IMR-90 (cell line): Measurements from ENCODE around the gene ANK3. TPM values are rescaled to one million over a fixed set of nuclear protein-coding genes. Genes with fewer than 3 reads are reported as not detected.

ENCODE experiments used
- ATAC-seq: fragments of 200-7000 bp; cut with Tn5 transposase; 2 replicates; pipeline ENCODE4 v1.9.1; 2020; ENCODE audit warnings: low read depth, mild to moderate bottlenecking, moderate library complexity
- BruUV-seq: library from RNA; stranded (reverse); fragments of 400-500 nt; replicated peaks from 2 replicates; lab custom pipeline; 2021; lab: Mats Ljungman, UMichigan
- CTCF ChIA-PET: fragments of 300-600 bp; formaldehyde crosslinking; extraction: SDS; loops from one replicate; lab custom pipeline; 2021; ENCODE audit warnings: antibody characterized with exemption; lab: Yijun Ruan, JAX
- POLR2A ChIA-PET: fragments of 300-600 bp; sonication (Branson Sonifier 250); formaldehyde crosslinking; loops from one replicate; lab custom pipeline; 2022; ENCODE audit warnings: antibody characterized with exemption; ENCODE audit not compliant: unreplicated experiment; lab: Charles Lee
- DNase-seq: peaks from one replicate; pipeline ENCODE4 v3.0.0; 2013
- H2AFZ ChIP-seq: replicated peaks from 2 replicates; pipeline ENCODE3; 2013; ENCODE audit warnings: low read length, mild to moderate bottlenecking; ENCODE audit not compliant: poor library complexity
- H2AK5ac ChIP-seq: 2 replicates; pipeline ENCODE4 v1.6.1; 2013; ENCODE audit warnings: low read depth, low read length, inconsistent platforms
- H2AK9ac ChIP-seq: replicated peaks from 2 replicates; pipeline ENCODE3; 2013; ENCODE audit warnings: mild to moderate bottlenecking, low read depth, low read length, moderate library complexity; ENCODE audit not compliant: poor library complexity
- H2BK120ac ChIP-seq: 2 replicates; pipeline ENCODE4 v1.6.1; 2013; ENCODE audit warnings: low read depth, low read length, inconsistent platforms
- H2BK15ac ChIP-seq: 3 replicates; pipeline ENCODE4 v1.6.1; 2013; ENCODE audit warnings: low read depth, low read length, inconsistent platforms
- H2BK20ac ChIP-seq: 2 replicates; pipeline ENCODE4 v1.6.1; 2013; ENCODE audit warnings: low read depth, mild to moderate bottlenecking, inconsistent platforms, low read length, moderate library complexity
- H2BK5ac ChIP-seq: 2 replicates; pipeline ENCODE4 v1.6.1; 2013; ENCODE audit warnings: mild to moderate bottlenecking, low read depth, low read length, inconsistent platforms; ENCODE audit not compliant: poor library complexity, severe bottlenecking
- H3K14ac ChIP-seq: replicated peaks from 2 replicates; pipeline ENCODE4 v1.6.1; 2013; ENCODE audit warnings: low read depth, low read length, inconsistent platforms
- H3K18ac ChIP-seq: 2 replicates; pipeline ENCODE4 v1.6.1; 2013; ENCODE audit warnings: low read depth, low read length, control low read depth
- H3K23ac ChIP-seq: 2 replicates; pipeline ENCODE4 v1.6.1; 2013; ENCODE audit warnings: low read depth, low read length, inconsistent platforms
- H3K27ac ChIP-seq: 2 replicates; pipeline ENCODE4 v1.5.1; 2013; ENCODE audit warnings: mild to moderate bottlenecking, control low read depth, low read length; ENCODE audit not compliant: insufficient read depth
- H3K27me3 ChIP-seq: 2 replicates; pipeline ENCODE4 v1.6.1; 2013; ENCODE audit warnings: low read length; ENCODE audit not compliant: control insufficient read depth, insufficient read depth
- H3K36me3 ChIP-seq: 2 replicates; pipeline ENCODE4 v1.6.1; 2013; ENCODE audit warnings: low read length, mixed read lengths; ENCODE audit not compliant: control insufficient read depth, insufficient read depth
- H3K4ac ChIP-seq: 2 replicates; pipeline ENCODE4 v1.6.1; 2013; ENCODE audit warnings: low read depth, low read length, inconsistent platforms
- H3K4me1 ChIP-seq: 2 replicates; pipeline ENCODE4 v1.6.1; 2013; ENCODE audit warnings: low read length, mixed read lengths; ENCODE audit not compliant: control insufficient read depth, insufficient read depth
- H3K4me2 ChIP-seq: 2 replicates; pipeline ENCODE4 v1.6.1; 2013; ENCODE audit warnings: low read depth, mild to moderate bottlenecking, control low read depth, low read length, moderate library complexity
- H3K4me3 ChIP-seq: 2 replicates; pipeline ENCODE4 v1.5.1; 2013; ENCODE audit warnings: low read depth, mild to moderate bottlenecking, control low read depth, low read length, moderate library complexity; ENCODE audit not compliant: insufficient read depth
- H3K56ac ChIP-seq: 2 replicates; pipeline ENCODE4 v1.6.1; 2013; ENCODE audit warnings: low read length, inconsistent platforms; ENCODE audit not compliant: insufficient read depth; ENCODE audit errors: extremely low read depth
- H3K79me1 ChIP-seq, 2 experiments: 2 replicates each; pipeline ENCODE4 v1.6.1; 2013; ENCODE audit warnings: low read length in 2 of 2, inconsistent platforms in 1 of 2, low read depth in 1 of 2
- H3K9ac ChIP-seq: 2 replicates; pipeline ENCODE4 v1.6.1; 2013; ENCODE audit warnings: low read depth, low read length, control low read depth
- H3K9me1 ChIP-seq: 2 replicates; pipeline ENCODE4 v1.6.1; 2013; ENCODE audit warnings: low read length, inconsistent platforms; ENCODE audit not compliant: insufficient read depth
- H3K9me3 ChIP-seq: 2 replicates; pipeline ENCODE4 v1.6.1; 2013; ENCODE audit warnings: low read length; ENCODE audit not compliant: control insufficient read depth, insufficient read depth
- H4K20me1 ChIP-seq: 2 replicates; pipeline ENCODE4 v1.6.1; 2013; ENCODE audit warnings: low read length, inconsistent platforms; ENCODE audit not compliant: insufficient read depth
- H4K5ac ChIP-seq: 2 replicates; pipeline ENCODE4 v1.6.1; 2013; ENCODE audit warnings: mild to moderate bottlenecking, low read depth, low read length, control low read depth
- H4K8ac ChIP-seq, 2 experiments: 2 replicates each; pipeline ENCODE4 v1.6.1; 2013; ENCODE audit warnings: low read depth in 2 of 2, low read length in 2 of 2, control low read depth in 1 of 2, inconsistent platforms in 1 of 2
- H4K91ac ChIP-seq: 2 replicates; pipeline ENCODE4 v1.6.1; 2013; ENCODE audit warnings: low read depth, low read length, inconsistent platforms; ENCODE audit not compliant: insufficient read depth
- BHLHE40 ChIP-seq: fragments of 150-350 bp; IDR thresholded peaks from 2 replicates; pipeline ENCODE4 v1.6.1; 2016; ENCODE audit warnings: mild to moderate bottlenecking, low read depth, low read length
- CEBPB ChIP-seq: IDR thresholded peaks from 2 replicates; pipeline ENCODE4 v1.6.1; 2012; ENCODE audit warnings: low read depth, low read length, improper control_type of control experiment
- FOS ChIP-seq: fragments of 150-350 bp; IDR thresholded peaks from 2 replicates; pipeline ENCODE4 v1.6.1; 2016; ENCODE audit warnings: low read depth, low read length
- MAFK ChIP-seq: IDR thresholded peaks from 2 replicates; pipeline ENCODE4 v1.6.1; 2012; ENCODE audit warnings: low read depth, low read length, improper control_type of control experiment
- MAZ ChIP-seq: IDR thresholded peaks from 2 replicates; pipeline ENCODE4 v1.6.1; 2012; ENCODE audit warnings: low read depth, mild to moderate bottlenecking, low read length, improper control_type of control experiment, moderate library complexity, borderline replicate concordance
- MXI1 ChIP-seq: IDR thresholded peaks from 2 replicates; pipeline ENCODE4 v1.6.1; 2012; ENCODE audit warnings: low read depth, mild to moderate bottlenecking, low read length, moderate library complexity, borderline replicate concordance
- NFE2L2 ChIP-seq: fragments of 150-350 bp; IDR thresholded peaks from 2 replicates; pipeline ENCODE4 v1.6.1; 2016; ENCODE audit warnings: low read depth, mild to moderate bottlenecking, low read length
- POLR2A ChIP-seq: IDR thresholded peaks from 2 replicates; pipeline ENCODE4 v1.6.1; 2012; ENCODE audit warnings: mild to moderate bottlenecking, low read depth, low read length
- RAD21 ChIP-seq: IDR thresholded peaks from 2 replicates; pipeline ENCODE4 v1.6.1; 2012; ENCODE audit warnings: low read length, improper control_type of control experiment
- RCOR1 ChIP-seq: IDR thresholded peaks from 2 replicates; pipeline ENCODE4 v1.6.1; 2012; ENCODE audit warnings: mild to moderate bottlenecking, low read length, improper control_type of control experiment; ENCODE audit not compliant: insufficient replicate concordance
- RFX5 ChIP-seq: IDR thresholded peaks from 2 replicates; pipeline ENCODE4 v1.8.0; 2012; ENCODE audit warnings: low read depth, mild to moderate bottlenecking, low read length, moderate library complexity
- SMC3 ChIP-seq: fragments of 150-350 bp; IDR thresholded peaks from 2 replicates; pipeline ENCODE4 v1.6.1; 2016; ENCODE audit warnings: low read depth, mild to moderate bottlenecking, antibody characterized with exemption, low read length, moderate library complexity
- WGBS, 2 experiments: methylation state at CpG; one replicate each; pipeline versions ENCODE4 v1.1.5 to v1.1.7; 2013; ENCODE audit warnings: missing lambda C conversion rate in 2 of 2; ENCODE audit not compliant: insufficient read length in 1 of 2; ENCODE audit errors: extremely low coverage in 2 of 2; 5-methylcytosine and 5-hydroxymethylcytosine counted together
- dilution Hi-C: fragments of 300-500 bp; cut with HindIII; formaldehyde crosslinking; loops from one replicate; pipeline ENCODE4 v1.14.3; 2018; ENCODE audit warnings: low sequenced_read_pairs; ENCODE audit not compliant: unreplicated experiment
- in situ Hi-C: fragments of 300-500 bp; cut with MboI; formaldehyde crosslinking; loops from 3 replicates; pipeline ENCODE4 v1.14.3; 2019; ENCODE audit warnings: low sequenced_read_pairs, inconsistent platforms, mixed read lengths
- intact Hi-C: fragments of 100-400 bp; cut with micrococcal nuclease; formaldehyde crosslinking; loops from 2 replicates; pipeline ENCODE4 v1.10.0; 2022
- polyA plus RNA-seq, 3 experiments: library from polyadenylated mRNA; depleted of rRNA; stranded (reverse); fragments of >200 nt; gene quantifications; 2 replicates each; pipeline ENCODE4 v1.2.3, GENCODE V29; 2012; ENCODE audit warnings: low replicate concordance in 1 of 3
- total RNA-seq: library from RNA; depleted of rRNA; stranded (reverse); fragments of >200 nt; gene quantifications from 2 replicates; pipeline ENCODE4 v1.2.3, GENCODE V29; 2012
- TF ChIP-seq, protein P1 (sequence below): conservative IDR thresholded peaks from 2 replicates; pipeline ENCODE4 v1.5.1; 2012; ENCODE audit warnings: mild to moderate bottlenecking, low read depth, low read length, improper control_type of control experiment

Gene ANK3
- total and polyA plus RNA-seq, 2 of the 4 experiments (the other 2 are of a cell fraction) = 0.63 to 1.8 TPM

DNA sequence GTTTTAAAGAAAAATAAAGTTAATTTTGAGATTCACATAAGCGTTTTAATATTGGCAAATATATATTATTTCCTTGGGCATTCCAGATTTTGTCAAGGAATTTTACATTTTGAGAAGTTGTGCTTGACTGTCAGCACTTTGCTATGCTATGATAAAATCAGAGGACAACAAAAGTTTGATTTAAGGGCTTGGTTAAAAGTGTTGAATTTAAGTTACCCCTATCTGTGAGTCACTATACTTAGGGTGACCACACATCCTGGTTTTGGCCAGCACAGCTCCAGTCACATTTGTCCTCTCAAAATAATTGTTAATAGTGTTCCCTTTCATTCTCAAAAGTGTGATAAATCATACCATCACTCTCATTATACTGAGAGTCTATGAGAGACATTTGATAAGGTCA is 34.2 kb upstream of the ANK3 start:
- ChIA-PET POLR2A (no interaction called here), CTCF (no interaction called here)
- H3K14ac ChIP-seq = no peak overlapping the region
- H2BK20ac ChIP-seq = no peak overlapping the region
- no peak overlapping the region for H4K91ac ChIP-seq
- H3K9me1 ChIP-seq = peaks cover 7% of the 10 kb centered on the region; the same call in 1 of the 2 replicates
- H3K18ac ChIP-seq = no peak overlapping the region
- no peak overlapping the region for H2BK120ac ChIP-seq
- H4K20me1 ChIP-seq = no peaks in the 10 kb centered on the region
- in situ Hi-C loops (loop anchor here (25.0 kb wide), 1 partner anchor 537 kb away; no protein-coding TSS in a partner anchor), dilution Hi-C loops (no loop called here), intact Hi-C loops (no loop called here)
- no peak overlapping the region for H4K8ac ChIP-seq
- no peak overlapping the region for H3K4me3 ChIP-seq
- no peak overlapping the region for H3K56ac ChIP-seq
- no peaks in the 10 kb centered on the region for H3K79me1 ChIP-seq
- no TSS peak for BruUV-seq
- no peak overlapping the region for H3K27ac ChIP-seq
- H3K4me2 ChIP-seq = no peak overlapping the region
- no peak overlapping the region for H2AK5ac ChIP-seq
- H2BK5ac ChIP-seq = no peak overlapping the region
- no peak overlapping the region for H3K9ac ChIP-seq
- no peak overlapping the region for H4K5ac ChIP-seq
- WGBS, 2 experiments = no CpG with 5 or more reads among the region's 1 CpG
- H3K9me3 ChIP-seq = no peaks in the 10 kb centered on the region
- H2AFZ ChIP-seq = no peak overlapping the region
- TF ChIP-seq BHLHE40 (no peak), FOS (no peak), RCOR1 (no peak), POLR2A (no peak), MAZ (no peak), SMC3 (no peak), MXI1 (no peak), MAFK (no peak), CEBPB (no peak), RFX5 (no peak), RAD21 (no peak), NFE2L2 (no peak)
- TF ChIP-seq, protein P1, sequence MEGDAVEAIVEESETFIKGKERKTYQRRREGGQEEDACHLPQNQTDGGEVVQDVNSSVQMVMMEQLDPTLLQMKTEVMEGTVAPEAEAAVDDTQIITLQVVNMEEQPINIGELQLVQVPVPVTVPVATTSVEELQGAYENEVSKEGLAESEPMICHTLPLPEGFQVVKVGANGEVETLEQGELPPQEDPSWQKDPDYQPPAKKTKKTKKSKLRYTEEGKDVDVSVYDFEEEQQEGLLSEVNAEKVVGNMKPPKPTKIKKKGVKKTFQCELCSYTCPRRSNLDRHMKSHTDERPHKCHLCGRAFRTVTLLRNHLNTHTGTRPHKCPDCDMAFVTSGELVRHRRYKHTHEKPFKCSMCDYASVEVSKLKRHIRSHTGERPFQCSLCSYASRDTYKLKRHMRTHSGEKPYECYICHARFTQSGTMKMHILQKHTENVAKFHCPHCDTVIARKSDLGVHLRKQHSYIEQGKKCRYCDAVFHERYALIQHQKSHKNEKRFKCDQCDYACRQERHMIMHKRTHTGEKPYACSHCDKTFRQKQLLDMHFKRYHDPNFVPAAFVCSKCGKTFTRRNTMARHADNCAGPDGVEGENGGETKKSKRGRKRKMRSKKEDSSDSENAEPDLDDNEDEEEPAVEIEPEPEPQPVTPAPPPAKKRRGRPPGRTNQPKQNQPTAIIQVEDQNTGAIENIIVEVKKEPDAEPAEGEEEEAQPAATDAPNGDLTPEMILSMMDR = no peak
- H2AK9ac ChIP-seq = no peak overlapping the region
- DNase-seq = no peak
- H3K4ac ChIP-seq = no peak overlapping the region
- H3K23ac ChIP-seq = no peak overlapping the region
- ATAC-seq = no peak
- H3K36me3 ChIP-seq = no peaks in the 10 kb centered on the region
- peaks cover 10% of the 10 kb centered on the region for H3K4me1 ChIP-seq
- H2BK15ac ChIP-seq = peak overlapping the region; percentile 81; the same call in 1 of the 3 replicates
- no peaks in the 10 kb centered on the region for H3K27me3 ChIP-seq
